ENCODE results near the gene ZNF576. TPM values are rescaled to one million over a fixed set of nuclear protein-coding genes. Genes with fewer than 3 reads are reported as not detected.
"Not testable (repeated sequence)": the region's sequence is repeated elsewhere in the genome, so short reads cannot be mapped to it uniquely, and the experiment has no call there.

The ZNF576 gene
- total RNA-seq, 1 donor from 2014 or later, result 13.8 TPM

DNA sequence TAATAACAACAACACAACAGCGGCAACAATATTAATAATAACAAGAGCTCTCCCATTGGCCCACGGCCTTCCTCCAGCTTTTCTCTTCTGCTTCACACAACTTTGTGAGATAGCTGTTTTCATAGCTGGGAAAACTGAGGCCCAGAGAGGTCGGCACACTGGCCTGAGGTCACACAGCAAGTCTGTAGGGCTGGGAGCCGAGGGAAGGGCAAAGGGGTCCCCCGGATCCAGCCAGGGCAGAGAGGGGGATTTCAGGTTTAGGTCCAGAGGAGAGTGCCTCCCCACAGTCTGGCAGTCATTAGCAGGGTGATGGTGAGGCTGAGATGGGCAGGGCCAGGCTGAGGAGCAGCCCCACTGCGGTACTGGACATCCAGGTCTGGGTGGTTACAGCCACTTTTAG lies 52.2 kb downstream of the ZNF576 start:
- H3K27me3 Mint-ChIP-seq (ENCODE audit: low read depth, unreplicated experiment), result no peaks in the 10 kb centered on the region
- H3K36me3 Mint-ChIP-seq (ENCODE audit: low read depth, unreplicated experiment), result peaks cover 21% of the 10 kb centered on the region
- Histone ChIP-seq H3K4me3 (ENCODE audit: insufficient read depth, low read depth, low read length) (no peak overlapping the region), H4K20me1 (ENCODE audit: insufficient read depth, low read length) (peaks cover 36% of the 10 kb centered on the region), H3K4me1 (ENCODE audit: insufficient read depth, low read length) (no peaks in the 10 kb centered on the region), H3K27me3 (ENCODE audit: insufficient read depth, low read length) (no peaks in the 10 kb centered on the region), H2AFZ (ENCODE audit: low read depth, low read length) (no peak overlapping the region), H3K79me2 (ENCODE audit: insufficient read depth, low read length) (peaks cover 4% of the 10 kb centered on the region), H3K27ac (ENCODE audit: low read depth, low read length) (no peak overlapping the region), H3K9ac (ENCODE audit: low read length) (no peak overlapping the region), H3K9me3 (ENCODE audit: insufficient read depth, low read depth, low read length) (no peaks in the 10 kb centered on the region), H3K36me3 (ENCODE audit: insufficient read depth, low read length) (peaks cover 43% of the 10 kb centered on the region), H3K4me2 (ENCODE audit: low read length) (no peak overlapping the region)
- DNase-seq (ENCODE audit: low read depth) (no peak), FAIRE-seq (no peak)
- TF ChIP-seq, protein P1, sequence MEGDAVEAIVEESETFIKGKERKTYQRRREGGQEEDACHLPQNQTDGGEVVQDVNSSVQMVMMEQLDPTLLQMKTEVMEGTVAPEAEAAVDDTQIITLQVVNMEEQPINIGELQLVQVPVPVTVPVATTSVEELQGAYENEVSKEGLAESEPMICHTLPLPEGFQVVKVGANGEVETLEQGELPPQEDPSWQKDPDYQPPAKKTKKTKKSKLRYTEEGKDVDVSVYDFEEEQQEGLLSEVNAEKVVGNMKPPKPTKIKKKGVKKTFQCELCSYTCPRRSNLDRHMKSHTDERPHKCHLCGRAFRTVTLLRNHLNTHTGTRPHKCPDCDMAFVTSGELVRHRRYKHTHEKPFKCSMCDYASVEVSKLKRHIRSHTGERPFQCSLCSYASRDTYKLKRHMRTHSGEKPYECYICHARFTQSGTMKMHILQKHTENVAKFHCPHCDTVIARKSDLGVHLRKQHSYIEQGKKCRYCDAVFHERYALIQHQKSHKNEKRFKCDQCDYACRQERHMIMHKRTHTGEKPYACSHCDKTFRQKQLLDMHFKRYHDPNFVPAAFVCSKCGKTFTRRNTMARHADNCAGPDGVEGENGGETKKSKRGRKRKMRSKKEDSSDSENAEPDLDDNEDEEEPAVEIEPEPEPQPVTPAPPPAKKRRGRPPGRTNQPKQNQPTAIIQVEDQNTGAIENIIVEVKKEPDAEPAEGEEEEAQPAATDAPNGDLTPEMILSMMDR (IDR thresholded peaks at IDR 0.05; ENCODE audit: insufficient read depth, low read depth, low read length), result no peak
- no peak for TF ChIP-seq EZH2 (IDR thresholded peaks at IDR 0.05; ENCODE audit: insufficient read depth, low read length)
- H3K4me1 Mint-ChIP-seq (ENCODE audit: low read depth, unreplicated experiment), result no peaks in the 10 kb centered on the region
- no peak overlapping the region for H3K27ac Mint-ChIP-seq (ENCODE audit: unreplicated experiment)
- peaks cover 4% of the 10 kb centered on the region for H3K9me3 Mint-ChIP-seq (ENCODE audit: unreplicated experiment)
- H3K4me3 Mint-ChIP-seq (ENCODE audit: unreplicated experiment), result no peak overlapping the region

- no peaks in the 10 kb centered on the region for H3K4me1 Mint-ChIP-seq (ENCODE audit: low read depth, unreplicated experiment)
- no peak overlapping the region for H2AFZ ChIP-seq (ENCODE audit: low read depth, low read length)
- TF ChIP-seq EZH2 (IDR thresholded peaks at IDR 0.05; ENCODE audit: insufficient read depth, low read length), result no peak
- TF ChIP-seq, protein P1 (IDR thresholded peaks at IDR 0.05; ENCODE audit: insufficient read depth, low read depth, low read length), result no peak
- peaks cover 4% of the 10 kb centered on the region for H3K79me2 ChIP-seq (ENCODE audit: insufficient read depth, low read length)
- H3K9me3 Mint-ChIP-seq (ENCODE audit: unreplicated experiment), result peaks cover 4% of the 10 kb centered on the region
- no peak overlapping the region for H3K27ac Mint-ChIP-seq (ENCODE audit: unreplicated experiment)
- peaks cover 48% of the 10 kb centered on the region for H3K36me3 ChIP-seq (ENCODE audit: insufficient read depth, low read length)
- FAIRE-seq (no peak), DNase-seq (ENCODE audit: low read depth) (no peak)
- no peak overlapping the region for H3K27ac ChIP-seq (ENCODE audit: low read depth, low read length)
- no peak overlapping the region for H3K9ac ChIP-seq (ENCODE audit: low read length)
- H3K4me1 ChIP-seq (ENCODE audit: insufficient read depth, low read length), result no peaks in the 10 kb centered on the region
- no peak overlapping the region for H3K4me3 Mint-ChIP-seq (ENCODE audit: unreplicated experiment)
- no peaks in the 10 kb centered on the region for H3K27me3 Mint-ChIP-seq (ENCODE audit: low read depth, unreplicated experiment)
- no peaks in the 10 kb centered on the region for H3K27me3 ChIP-seq (ENCODE audit: insufficient read depth, low read length)
- peaks cover 41% of the 10 kb centered on the region for H4K20me1 ChIP-seq (ENCODE audit: insufficient read depth, low read length)
- H3K9me3 ChIP-seq (ENCODE audit: insufficient read depth, low read depth, low read length), result no peaks in the 10 kb centered on the region
- no peak overlapping the region for H3K4me3 ChIP-seq (ENCODE audit: insufficient read depth, low read depth, low read length)
- H3K4me2 ChIP-seq (ENCODE audit: low read length), result no peak overlapping the region
- peaks cover 21% of the 10 kb centered on the region for H3K36me3 Mint-ChIP-seq (ENCODE audit: low read depth, unreplicated experiment)
These were observed 53.1 kb downstream of the ZNF576 start for GRCh38 chr19:43649514-43649913.

- FAIRE-seq; H2AFZ ChIP-seq (ENCODE audit: low read depth, low read length); H3K27ac ChIP-seq (ENCODE audit: low read depth, low read length); H3K4me3 Mint-ChIP-seq (ENCODE audit: unreplicated experiment); H3K27me3 Mint-ChIP-seq (ENCODE audit: low read depth, unreplicated experiment); H3K4me3 ChIP-seq (ENCODE audit: insufficient read depth, low read depth, low read length); H3K27ac Mint-ChIP-seq (ENCODE audit: unreplicated experiment); H3K4me2 ChIP-seq (ENCODE audit: low read length); H3K9me3 ChIP-seq (ENCODE audit: insufficient read depth, low read depth, low read length); DNase-seq (ENCODE audit: low read depth); H3K9me3 Mint-ChIP-seq (ENCODE audit: unreplicated experiment); H3K27me3 ChIP-seq (ENCODE audit: insufficient read depth, low read length); H3K79me2 ChIP-seq (ENCODE audit: insufficient read depth, low read length); H3K4me1 ChIP-seq (ENCODE audit: insufficient read depth, low read length); H3K4me1 Mint-ChIP-seq (ENCODE audit: low read depth, unreplicated experiment); H3K9ac ChIP-seq (ENCODE audit: low read length): not testable (repeated sequence)
- peaks cover 48% of the 10 kb centered on the region for H4K20me1 ChIP-seq (ENCODE audit: insufficient read depth, low read length)
- peaks cover 50% of the 10 kb centered on the region for H3K36me3 ChIP-seq (ENCODE audit: insufficient read depth, low read length)
- H3K36me3 Mint-ChIP-seq (ENCODE audit: low read depth, unreplicated experiment), result peaks cover 26% of the 10 kb centered on the region
These were observed 53.9 kb downstream of the ZNF576 start for GRCh38 chr19:43650276-43650675.

Other genes with a start within 250 kb of the ZNF576 start
- not detected in 2 replicates for gene CD177, start 242.9 kb upstream of the ZNF576 start, total RNA-seq
- gene TEX101, start 181.7 kb upstream of the ZNF576 start, total RNA-seq, result not detected in 2 replicates
- gene LYPD3, start 131.0 kb upstream of the ZNF576 start, total RNA-seq, result 0.22 and 0.54 TPM in 2 replicates
- 13.4 and 14.0 TPM in 2 replicates for gene PHLDB3, start 91.8 kb upstream of the ZNF576 start, total RNA-seq
- gene ETHE1, start 69.4 kb upstream of the ZNF576 start, total RNA-seq, result 43.7 and 50.7 TPM in 2 replicates
- gene ZNF575, start 63.4 kb upstream of the ZNF576 start, total RNA-seq, result 1.3 and 1.4 TPM in 2 replicates
- gene XRCC1, start 21.1 kb upstream of the ZNF576 start, total RNA-seq, result 14.6 and 14.7 TPM in 2 replicates
- gene PINLYP, start 20.8 kb upstream of the ZNF576 start, total RNA-seq, result 0.30 and 0.96 TPM in 2 replicates
- 49.8 and 60.7 TPM in 2 replicates for gene IRGQ, start 461 bp upstream of the ZNF576 start, total RNA-seq
- gene SRRM5, start 15.5 kb downstream of the ZNF576 start, total RNA-seq, result 0.23 TPM in 1 of 2 replicates, not detected in the other
- 53.4 and 54.7 TPM in 2 replicates for gene ZNF428, start 23.0 kb downstream of the ZNF576 start, total RNA-seq
- gene CADM4, start 43.3 kb downstream of the ZNF576 start, total RNA-seq, result 40.8 and 52.1 TPM in 2 replicates
- gene PLAUR, start 73.6 kb downstream of the ZNF576 start, total RNA-seq, result 112 and 116 TPM in 2 replicates
- gene IRGC, start 119.5 kb downstream of the ZNF576 start, total RNA-seq, result not detected in 2 replicates
- 35.0 and 37.0 TPM in 2 replicates for gene SMG9, start 158.4 kb downstream of the ZNF576 start, total RNA-seq
- 2.6 and 3.6 TPM in 2 replicates for gene KCNN4, start 184.4 kb downstream of the ZNF576 start, total RNA-seq
- gene LYPD5, start 205.9 kb downstream of the ZNF576 start, total RNA-seq, result not detected in 2 replicates
- gene ZNF283, start 230.7 kb downstream of the ZNF576 start, total RNA-seq, result 10.1 and 11.9 TPM in 2 replicates